SW 1271 (cell line): ENCODE results near the gene CACNA1C.

Source experiments
- DNase-seq, 2 experiments: peaks; one replicate each; lab custom pipeline; 2025; lab: John Stamatoyannopoulos, UW

The CACNA1C gene

DNA sequence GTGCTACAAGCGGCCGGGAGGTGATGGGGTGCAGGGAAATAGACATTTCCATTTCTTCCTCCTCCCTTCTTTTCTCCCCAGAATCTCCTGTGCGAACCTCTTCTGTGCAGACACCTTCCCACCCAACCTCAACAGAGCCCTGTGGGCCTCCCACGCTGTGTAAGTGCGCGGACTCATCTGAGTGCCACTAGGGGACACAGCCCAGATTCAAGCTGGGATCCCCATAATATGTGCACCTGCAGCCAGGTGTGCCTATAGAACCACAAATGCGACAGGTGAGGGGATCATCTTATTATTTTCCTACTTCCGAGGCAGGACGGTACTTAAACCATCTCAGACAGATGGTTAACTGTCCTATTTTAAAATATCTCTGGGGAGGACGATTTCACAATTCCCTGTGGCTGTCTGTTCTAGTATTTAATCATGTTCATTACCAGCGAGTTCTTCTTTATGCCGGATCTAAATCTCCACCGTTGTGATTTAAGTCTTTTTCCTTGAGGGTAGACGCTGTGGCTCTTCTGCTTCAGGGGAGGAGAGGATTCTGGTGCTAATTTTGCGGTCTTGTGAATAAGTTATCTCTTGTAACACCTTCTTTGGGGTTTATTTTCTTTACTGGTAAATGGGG lies 17.2 kb upstream of the CACNA1C start:
- DNase-seq, result no peak

DNA sequence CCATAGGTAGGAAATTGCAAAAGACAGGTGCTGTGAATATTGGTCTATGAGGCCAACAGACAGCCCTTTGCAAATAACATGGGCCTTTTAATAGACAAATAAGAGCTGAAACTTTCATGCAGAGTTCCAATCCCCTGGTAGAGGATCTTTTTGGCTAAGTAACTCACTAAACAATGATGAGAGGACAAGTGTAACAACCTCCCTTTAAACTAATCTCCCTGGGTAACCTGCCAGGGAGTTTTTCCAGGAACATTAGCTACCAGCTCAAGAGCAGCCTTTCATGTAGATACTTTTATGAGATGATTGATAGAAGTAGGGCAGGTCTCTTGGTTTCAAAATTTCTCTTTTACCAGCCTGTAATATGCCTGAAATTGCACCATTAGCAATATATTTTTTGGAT lies 13.8 kb upstream of the CACNA1C start:
- no peak for DNase-seq

DNA sequence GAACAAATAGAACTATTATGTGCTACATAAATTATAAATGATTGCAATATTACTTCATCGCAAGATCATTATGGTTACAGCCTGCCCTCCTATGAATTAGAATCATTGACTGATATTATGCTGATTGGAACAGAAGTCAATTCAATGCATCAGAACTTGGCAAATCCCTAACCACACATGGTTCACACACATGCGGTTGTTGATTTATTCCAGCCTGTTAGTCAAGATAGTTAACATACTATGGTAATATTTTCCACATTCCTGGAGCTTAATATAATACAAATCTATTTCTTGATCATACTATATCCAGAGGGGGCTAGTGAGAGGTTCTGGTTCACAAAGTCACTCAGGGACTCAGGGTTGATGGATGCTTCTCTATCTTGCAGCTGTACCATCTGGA lies 9.7 kb upstream of the CACNA1C start:
- DNase-seq, result no peak

DNA sequence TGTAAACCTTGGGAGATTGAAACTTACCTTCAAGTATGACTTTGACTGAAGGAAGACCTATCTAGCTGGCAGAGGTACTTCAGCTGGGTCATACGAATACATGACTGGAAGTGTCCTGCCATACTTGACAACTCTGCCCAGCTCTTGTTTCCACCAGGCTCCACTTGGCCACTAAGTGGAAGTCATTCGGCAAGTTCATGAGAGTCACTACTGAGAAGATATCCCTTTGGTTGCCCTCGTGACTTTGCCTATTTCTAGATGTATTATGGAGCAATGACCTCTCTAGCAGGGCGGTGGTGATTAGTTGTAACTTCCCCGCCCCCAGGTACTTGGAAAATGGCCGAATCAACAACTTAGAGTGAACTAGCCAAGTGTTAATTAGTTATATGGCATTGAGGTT lies 8.6 kb upstream of the CACNA1C start:
- no peak for DNase-seq

DNA sequence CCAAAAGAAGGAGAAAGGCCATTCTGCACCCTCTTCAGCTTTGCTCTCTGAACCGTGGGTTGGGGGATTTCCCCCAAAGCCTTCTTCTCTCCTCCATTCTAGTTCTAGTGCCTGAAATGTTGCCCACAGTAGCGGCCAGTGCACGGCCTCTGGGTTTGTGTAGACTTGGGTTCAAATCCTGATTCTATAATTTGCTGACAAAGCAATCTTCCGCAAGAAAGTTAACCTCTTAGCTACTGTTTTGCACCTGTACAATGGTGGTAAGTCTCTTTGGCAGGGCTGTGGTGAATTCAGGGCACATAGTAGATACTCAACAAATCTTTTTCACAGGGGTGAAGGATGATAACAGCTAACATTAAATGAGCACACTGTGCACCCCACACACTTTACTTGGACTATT lies 5.8 kb upstream of the CACNA1C start:
- no peak for DNase-seq

DNA sequence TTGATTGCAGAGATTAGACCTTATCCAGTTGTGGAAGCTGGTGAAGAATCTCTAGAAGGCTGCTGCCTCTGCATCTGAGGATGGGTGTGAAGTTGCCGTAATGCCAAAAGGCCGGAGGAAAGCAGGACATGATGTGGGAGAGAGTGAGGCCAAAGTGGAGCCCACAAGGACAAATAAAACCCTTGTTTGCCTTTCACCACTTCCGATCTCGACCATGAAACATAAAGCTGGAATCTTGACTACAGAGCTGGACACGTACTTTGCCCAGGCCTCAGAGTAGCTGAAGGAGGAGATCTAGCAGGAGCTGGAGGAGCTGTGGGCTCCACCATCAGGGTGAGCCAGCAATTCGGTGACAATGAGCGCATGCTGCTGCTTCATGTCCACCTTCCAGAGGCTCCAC lies 5.0 kb upstream of the CACNA1C start:
- no peak for DNase-seq

DNA sequence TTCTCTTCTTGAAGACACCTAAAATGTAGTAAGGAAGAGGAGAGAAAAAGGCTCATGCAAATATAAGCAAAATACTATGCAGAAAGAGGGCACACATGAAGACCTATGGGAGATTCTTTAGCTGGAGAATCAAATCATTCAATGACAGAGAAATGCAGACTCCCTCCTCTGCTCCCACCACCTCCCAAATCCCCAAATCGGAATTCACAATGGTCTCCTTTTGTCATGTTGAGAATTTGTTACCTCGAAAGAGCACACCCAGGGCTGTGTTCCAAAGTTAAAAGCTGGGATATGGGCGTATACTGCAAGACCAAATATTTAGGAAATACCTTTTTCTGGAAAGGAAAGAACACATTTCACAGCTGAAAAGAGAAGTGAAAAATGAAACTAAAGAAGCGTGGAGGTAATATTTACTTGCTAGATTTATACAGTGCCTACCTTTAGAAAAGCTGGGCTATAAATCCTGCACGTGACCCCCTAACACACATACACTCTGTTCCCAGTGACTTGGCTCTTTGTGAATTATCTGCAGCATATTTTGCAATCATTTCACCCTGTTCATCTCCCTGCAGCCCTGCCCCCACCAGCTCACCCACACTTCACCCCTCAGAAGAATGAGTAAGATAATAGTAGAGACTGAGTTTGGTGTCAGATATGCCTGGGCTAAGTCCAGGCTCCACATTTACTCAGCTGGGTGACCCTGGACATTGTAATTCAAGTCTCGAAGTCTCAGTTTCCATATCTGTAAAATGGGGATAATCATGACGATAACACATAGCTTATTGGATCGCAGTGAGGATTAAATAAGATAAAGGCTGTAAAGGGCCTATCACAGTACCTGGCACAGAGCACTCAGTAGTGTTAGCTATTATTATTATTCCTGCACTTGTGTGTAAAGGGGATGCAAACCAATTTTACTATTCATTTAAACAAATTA lies 2.9 kb upstream of the CACNA1C start:
- DNase-seq, result no peak

DNA sequence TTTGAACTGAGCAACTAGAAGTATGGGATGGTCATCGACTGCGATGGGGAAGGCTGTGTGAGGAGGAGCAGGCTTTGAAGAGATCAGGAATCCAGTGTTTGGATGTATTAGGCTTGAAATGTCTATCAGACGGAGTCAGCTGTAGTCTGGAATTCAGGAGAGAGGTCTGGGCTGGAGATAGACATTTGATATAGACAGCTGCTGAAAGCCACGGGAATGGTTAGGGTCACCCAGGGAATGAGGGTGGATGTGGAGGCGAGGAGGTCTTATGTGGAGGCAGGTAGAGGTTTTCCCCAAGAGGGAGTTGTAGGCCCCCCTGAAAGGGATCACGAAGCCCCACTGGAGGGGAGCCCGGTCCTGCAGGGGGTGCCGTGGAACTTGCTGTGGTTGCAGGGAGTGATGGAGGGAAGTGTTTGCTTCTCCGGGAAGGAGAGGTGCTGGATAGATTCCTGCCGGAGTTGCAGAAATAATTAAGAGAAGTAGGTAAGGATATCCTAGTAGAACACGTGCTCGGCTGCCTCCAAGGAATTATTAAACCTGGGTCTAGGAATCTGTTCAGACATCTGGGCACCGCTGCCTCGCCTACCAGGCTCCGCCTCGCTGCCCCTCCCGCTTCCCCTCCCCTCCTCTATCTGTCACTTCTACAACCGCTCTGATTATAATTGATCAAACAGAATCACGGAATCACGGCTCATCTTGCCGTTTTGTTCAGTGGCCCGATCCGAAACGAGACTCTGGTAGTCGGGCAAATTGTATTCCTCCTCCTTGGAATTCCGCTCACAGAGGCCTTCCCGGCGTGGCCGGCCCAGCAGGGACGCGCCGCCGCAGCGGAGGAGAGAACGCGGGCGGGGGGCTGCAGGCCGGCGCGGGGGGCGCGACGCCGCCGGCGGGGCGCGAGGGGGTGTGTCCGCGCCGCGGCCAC lies 826 bp upstream of the CACNA1C start:
- no peak for DNase-seq

DNA sequence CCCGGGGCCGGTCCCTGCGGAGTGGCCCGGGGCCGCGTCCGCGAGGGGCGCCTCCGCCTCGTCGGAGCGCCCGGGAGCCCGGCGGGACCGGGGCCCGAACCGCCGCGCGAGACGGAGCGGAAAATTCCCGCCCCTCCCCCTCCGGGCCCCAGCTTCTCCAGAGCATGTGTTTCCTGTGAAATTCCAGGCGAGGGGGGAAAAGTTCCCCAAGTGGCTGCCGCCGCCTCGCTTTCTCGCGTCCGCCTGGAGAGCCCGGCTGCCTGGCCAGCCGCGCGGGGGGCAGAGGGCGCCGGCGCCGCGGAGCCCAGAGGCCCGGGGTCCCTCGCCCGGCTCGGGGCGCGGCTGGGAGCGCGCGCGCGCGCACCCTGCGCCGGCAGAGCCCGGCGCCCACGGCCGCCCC lies 904 bp downstream of the CACNA1C start:
- no peak for DNase-seq

DNA sequence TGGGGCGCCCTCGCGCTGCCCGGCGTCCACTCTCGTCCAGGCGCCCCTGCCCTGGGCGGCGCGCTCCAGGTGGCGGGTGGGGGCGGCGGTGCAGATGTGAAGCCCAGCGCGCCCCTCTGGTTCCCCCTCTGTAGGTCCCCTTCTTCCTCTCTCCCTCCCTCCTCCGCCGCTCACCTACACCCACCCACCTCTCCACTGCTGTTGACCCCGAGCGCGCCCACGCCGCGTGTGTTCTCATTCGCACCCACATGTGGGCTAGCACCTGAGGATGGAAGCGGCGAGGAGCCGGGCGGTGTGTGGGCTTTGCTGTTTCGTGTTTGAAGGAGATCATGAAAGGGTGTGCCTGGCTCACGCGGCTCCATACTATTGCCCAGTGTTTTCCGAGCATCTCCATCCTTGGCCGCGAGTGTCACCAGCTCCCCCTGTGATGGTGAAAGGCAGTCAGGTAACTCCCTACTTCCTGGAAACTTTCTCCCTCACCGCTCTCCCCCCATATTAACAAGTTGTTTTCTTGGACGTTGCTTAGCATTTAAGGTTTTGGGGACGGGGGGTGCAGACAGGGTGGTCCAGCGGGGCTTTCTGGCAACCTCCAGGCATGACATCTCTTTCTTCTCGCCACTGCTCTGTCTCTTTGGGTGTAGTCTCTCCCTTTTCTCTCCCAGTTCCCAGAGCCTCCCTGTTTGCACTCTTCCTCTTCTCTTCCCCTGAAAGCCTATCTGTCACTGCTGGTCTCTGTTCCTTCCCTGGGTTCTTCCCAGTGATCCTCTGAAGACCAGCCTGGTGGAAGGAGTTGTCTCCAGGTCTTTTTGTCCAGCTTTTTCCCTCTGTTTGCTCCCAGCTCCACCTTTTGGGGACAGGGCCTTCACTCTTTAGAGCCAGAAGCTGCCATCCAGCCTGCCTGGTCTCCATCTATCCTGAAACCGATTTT lies 1.6 kb downstream of the CACNA1C start:
- DNase-seq, result no peak

DNA sequence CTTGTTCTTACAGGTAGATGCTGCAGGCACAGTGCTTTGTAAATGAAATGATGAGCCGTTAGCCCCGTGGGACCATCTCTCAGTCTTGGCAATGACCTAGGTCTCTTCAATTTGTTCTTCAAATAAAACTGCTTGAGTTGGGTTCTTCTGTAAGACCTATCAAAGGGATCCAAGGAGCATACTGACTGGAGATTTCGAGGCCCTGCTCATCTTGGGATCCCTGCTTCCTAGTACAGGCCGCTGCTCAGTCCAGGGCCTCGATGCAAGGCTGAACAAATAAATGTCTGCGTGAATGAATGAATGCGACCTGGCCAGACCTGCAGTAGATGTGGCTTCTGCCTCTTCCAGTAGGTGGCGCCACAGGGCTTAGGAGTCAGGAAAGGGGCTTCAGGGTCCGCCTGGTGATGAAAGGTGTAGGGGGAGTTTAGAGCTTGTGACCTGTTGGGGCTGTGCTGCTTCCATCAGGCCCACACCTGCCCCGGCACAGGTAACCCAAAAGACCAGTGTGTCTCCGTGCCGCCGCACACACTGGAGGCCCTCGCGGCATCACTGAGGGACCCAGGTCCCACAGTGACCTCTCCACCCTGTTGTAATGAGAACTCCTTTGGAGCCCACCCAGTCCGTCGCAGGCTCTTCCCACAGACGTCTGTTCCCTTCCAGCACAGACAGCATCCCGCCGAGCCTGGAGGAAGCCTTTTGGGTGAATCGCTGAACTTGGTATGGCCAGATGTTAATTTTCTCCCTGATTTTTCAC lies 4.4 kb downstream of the CACNA1C start:
- DNase-seq, result peak; percentile 34 to 42

DNA sequence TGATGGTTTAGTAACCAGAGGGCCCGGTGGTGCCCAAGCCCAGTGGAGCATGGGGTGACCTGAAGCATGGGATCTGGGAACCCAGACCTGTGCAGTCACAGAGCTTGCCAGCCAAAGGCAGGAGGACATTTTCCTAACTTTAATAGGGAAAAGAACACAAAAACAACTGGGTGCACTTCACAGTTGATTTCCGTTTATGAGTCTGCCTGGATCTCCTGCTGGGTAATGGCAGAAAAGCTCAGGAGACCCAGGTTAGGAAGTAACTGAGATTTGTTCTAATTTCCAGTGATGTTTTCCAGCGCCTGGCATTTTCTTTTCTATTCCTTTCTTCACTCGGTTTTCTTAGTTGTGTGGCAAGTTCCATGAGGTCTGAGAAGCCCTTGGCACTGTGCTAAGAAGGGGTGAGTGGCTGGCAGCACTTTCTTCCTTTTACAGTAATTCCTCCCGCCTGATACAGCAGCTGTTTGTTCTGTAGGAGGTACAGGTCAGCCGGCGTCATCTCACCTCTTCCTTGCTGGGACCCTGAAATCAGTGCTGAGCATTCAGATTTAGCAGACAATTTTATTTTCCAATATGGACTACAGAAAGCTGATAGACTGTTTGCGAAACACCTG lies 5.1 kb downstream of the CACNA1C start:
- DNase-seq, result no peak

DNA sequence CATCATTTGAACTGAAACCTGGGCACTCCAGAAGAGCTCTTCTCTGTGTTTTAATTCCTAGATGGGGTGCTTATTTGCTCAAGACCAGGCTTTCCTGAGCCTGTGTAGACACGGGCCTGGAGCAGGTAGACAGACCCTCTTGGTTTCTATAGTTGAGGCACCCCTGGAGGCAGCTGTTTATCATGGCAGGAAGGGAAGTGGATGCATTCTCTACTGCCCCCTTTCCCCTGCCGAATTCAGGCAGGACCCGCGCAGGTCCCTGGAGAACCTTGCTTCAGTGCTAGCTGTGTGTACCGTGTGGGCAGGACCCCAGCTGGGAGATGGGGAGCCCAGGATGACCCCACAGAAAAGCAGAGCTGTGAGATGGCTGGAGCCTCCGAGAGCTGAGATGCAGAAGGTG lies 6.0 kb downstream of the CACNA1C start:
- no peak for DNase-seq

DNA sequence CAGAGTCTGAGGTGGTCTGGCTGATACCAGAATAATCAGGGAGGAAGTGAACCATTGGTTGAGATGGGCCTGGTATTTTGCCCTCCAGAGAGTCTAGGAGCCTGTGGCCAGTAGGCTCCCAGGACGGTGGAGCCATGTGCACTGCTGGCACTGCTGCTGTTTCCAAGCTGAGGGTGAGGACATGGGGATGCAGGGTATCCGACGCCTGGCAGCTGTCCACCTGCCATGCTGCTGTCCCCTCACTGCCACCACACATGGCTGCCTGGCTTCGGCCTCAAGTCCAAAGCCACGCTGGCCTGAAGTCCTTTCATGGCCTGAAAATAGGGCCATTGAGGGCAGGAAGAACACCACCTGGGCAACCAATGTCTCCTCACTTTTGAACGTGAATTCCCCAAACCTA lies 8.6 kb downstream of the CACNA1C start:
- no peak for DNase-seq

DNA sequence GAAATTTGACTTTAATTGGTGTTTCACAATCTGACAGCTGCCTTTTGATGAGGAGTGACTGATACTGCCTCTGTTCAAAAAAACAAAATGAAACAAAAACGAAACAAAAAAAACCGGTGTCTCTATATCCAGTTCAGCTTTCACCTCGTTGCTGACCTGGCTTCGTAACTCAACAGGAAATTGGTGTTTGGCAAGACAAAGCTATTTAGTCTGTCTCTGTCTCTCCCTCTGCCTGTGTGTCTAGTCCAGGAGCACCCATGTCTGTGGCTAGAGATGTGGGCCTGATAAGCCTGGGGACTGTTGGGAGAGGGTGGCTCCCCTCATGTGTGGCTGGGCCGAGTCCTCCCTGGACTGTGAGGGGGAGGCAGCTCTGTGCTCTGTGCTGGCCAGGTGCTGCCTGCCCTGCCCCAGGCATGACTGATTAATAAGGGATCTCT lies 11.3 kb downstream of the CACNA1C start:
- no peak for DNase-seq

DNA sequence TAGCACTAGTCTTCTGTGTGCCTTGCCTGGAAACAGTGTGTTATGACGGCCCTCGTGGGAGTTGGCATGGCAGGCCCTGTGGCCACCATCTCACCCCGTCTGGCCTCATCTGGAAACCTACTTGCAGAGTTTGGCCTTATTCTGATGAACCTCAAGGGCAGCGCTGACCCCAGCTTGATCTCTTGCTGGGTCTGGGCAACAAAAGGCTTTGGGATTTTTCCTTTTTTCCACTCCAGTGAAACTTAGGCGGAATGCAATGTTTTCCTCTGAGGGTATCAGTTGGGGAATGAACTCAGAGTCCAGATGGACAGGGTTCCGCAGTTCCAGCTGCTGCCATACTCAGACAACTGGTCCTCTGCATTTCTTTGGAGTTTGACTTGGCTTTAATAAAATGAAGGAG lies 15.9 kb downstream of the CACNA1C start:
- DNase-seq, result no peak

DNA sequence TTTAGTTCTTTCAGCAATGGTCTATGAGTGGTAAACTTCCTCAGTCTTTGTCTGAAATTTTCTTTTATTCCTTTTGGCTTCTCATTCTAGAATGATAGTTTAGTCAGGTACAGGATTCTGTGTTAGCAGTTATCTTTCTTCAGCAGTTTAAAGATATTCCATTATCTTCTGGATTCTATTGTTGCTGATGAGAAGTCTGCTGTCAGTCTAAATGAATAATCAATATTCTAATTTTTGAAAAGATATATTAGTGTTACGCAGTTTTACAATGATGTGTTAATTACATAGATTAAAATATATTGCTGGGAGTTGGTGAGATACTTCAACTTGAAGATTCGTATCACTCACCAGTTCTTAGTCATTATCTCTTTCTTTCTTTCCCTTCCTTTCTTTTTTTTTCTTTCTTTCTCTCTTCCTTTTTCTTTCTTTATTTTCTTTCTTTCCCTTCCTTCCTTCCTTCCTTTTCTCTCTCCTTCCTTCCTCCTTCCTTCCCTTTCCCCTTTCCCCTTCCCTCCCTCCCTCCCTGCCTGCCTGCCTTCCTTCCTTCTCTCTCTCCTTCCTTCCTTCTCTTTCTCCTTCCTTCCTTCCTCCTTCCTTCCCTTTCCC lies 17.8 kb downstream of the CACNA1C start:
- no peak for DNase-seq

DNA sequence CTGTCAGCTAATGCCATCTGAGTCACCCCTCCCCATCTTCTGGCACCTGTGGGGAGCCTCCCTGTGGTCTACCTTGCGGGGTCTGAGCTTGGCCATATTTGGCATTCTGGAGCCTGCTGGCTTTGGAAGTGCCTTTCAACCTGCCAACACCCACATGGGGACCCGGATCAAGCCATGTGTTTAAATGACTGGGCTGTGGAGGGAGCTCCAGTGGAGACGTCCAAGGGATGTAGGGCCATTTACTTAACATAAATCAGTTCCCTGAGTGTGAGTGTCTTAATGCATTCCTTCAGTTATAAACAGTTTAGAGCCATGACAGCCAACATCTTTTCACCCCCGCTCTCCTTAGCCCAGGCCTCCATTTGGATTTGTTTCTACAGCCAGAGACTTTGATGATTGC lies 22.0 kb downstream of the CACNA1C start:
- no peak for DNase-seq

DNA sequence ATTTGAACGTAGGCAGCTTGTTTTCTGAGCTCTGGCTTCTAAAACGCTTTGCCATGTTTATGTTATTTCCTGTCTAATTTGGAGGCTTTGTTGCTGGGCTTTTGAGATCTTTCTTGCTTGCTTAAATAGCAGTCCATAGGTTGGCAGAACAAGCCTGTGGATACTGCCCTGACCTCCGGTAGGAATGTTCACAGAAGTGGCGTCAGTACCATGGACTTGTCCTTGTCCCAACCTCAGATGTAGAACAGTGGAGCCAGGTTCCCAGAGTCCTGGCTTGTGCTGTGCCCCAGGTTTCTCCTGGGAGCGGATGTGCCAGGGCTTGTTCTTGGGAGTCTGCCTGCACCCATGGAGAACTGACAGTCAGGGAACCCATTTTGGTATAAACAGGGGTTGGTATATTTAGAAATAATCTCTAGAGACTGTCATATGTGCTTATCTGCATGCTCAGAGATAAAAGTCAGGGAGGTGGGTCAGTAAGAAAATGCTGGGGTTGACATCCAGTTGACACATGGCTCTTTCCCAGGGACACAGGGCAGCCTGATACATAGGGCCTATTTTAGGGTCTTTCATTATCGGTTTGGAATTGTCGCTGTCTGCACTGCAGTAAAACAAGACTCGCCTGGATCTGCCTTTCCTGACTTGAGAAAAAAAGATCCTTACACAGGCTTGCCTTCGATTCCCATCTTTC lies 22.9 kb downstream of the CACNA1C start:
- no peak for DNase-seq
